ENCODE results near the gene ASTN2.

Gene ASTN2

DNA sequence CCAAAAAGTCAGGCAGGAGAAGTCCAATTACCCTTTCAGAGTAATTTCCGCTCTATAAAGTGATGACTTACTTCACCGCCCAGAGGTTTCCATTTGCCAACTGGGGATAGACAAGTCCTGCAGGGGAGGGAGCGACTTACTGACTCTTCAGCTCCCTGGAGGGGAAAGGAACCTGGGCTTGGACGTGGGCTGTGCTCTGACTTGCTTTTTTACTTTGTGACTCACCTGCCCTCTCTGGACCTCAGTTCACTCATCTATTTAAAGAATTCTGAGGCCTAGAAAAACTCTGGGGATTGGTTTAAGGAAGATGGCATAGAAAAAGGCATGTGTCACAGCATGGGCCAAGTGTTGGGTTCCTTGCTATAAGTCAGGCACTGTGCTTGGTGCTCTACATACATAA is 908.2 kb downstream of the ASTN2 start:
- no peak for DNase-seq (ENCODE audit: low read depth)
- TF ChIP-seq, protein P1, sequence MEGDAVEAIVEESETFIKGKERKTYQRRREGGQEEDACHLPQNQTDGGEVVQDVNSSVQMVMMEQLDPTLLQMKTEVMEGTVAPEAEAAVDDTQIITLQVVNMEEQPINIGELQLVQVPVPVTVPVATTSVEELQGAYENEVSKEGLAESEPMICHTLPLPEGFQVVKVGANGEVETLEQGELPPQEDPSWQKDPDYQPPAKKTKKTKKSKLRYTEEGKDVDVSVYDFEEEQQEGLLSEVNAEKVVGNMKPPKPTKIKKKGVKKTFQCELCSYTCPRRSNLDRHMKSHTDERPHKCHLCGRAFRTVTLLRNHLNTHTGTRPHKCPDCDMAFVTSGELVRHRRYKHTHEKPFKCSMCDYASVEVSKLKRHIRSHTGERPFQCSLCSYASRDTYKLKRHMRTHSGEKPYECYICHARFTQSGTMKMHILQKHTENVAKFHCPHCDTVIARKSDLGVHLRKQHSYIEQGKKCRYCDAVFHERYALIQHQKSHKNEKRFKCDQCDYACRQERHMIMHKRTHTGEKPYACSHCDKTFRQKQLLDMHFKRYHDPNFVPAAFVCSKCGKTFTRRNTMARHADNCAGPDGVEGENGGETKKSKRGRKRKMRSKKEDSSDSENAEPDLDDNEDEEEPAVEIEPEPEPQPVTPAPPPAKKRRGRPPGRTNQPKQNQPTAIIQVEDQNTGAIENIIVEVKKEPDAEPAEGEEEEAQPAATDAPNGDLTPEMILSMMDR (conservative IDR thresholded peaks at IDR 0.05; ENCODE audit: low read length) = no peak
- no peak overlapping the region for H3K4me3 ChIP-seq (ENCODE audit: low read length)

DNA sequence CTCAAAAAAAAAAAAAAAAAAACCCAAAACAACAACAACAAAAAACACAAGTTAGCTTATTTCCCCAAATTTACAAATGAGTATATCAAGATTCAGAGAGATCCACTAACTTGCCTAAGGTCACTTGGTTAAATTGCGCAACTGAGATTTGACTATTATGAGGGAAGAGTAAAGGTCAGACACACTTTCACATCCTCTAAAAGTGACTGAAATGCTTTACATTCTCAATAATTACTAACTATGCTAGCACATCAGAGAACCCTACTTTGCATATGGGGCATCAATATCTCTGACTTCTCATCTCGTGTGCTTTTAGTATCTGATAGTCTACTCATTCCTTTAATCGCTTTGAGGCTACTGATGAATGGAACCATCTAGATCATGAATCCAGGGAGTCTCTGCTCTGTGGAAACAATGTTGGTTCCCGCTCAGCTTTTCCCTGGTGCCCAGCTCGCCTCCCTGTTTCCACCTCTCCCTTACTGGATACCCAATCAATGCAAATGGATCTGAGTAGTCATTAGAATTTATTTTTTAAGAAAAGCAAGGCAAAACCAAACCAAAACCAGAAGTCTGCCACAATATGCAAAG is 909.9 kb downstream of the ASTN2 start:
- DNase-seq (ENCODE audit: low read depth) = no peak
- TF ChIP-seq, protein P1 (conservative IDR thresholded peaks at IDR 0.05; ENCODE audit: low read length) = no peak
- no peak overlapping the region for H3K4me3 ChIP-seq (ENCODE audit: low read length)

DNA sequence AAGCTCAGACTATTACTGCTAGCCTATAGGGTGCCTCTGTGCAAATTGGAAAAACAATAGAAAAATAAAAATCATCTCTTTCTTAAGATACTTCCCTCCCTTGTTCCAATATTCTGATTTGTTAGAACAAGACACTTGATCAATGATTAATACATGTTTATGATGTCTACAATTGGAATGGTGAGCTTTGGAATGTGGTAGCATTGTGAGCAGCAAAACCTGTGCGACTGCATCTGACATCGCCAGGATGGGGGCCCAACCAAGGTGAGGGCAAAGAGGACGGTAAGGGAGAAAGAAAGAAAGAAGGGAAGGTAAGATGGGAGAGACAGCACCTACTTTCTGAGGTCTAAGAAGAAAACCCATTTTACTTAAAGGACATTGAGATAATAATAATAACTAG is 910.8 kb downstream of the ASTN2 start:
- DNase-seq (ENCODE audit: low read depth) = no peak
- TF ChIP-seq, protein P1 (conservative IDR thresholded peaks at IDR 0.05; ENCODE audit: low read length) = no peak
- H3K4me3 ChIP-seq (ENCODE audit: low read length) = no peak overlapping the region

DNA sequence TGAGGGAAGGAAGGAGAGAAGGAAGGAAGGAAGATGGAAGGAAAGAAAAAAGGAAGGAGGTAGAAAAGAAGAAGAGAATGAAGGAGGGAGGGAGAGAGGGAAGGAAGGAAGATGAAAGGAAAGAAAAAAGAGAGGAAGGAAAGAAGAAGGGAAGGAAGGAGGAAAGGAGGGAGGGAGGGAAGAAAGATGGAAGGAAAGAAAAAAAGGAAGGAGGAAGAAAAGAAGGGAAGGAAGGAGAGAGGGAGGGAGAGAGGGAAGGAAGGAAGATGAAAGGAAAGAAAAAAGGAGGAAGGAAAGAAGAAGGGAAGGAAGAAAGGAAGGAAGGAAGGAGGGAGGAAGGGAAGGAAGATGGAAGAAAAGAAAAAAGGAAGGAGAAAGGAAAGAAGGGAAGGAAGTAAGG is 912.1 kb downstream of the ASTN2 start:
- no peak overlapping the region for H3K4me3 ChIP-seq (ENCODE audit: low read length)
- DNase-seq (ENCODE audit: low read depth) = no peak
- TF ChIP-seq, protein P1 (conservative IDR thresholded peaks at IDR 0.05; ENCODE audit: low read length) = no peak

DNA sequence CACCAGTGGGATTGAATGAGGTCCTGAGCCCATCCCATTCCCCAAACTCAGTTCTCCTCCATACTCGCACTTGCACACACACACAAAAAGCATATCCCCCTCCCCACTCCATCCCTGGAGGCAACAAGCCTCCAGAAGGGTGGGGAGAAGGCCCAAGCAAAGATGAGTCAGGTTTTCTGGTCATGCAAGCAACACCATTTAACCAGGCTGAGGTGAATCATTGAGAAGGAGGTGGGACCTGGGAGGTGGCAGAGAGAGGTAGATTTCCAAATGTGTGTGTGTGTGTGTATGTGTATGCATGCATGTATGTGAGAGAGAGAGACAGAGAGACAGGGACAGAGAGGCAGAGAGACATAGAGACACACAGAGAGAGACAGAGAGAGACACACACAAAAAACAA is 913.0 kb downstream of the ASTN2 start:
- TF ChIP-seq, protein P1 (conservative IDR thresholded peaks at IDR 0.05; ENCODE audit: low read length) = no peak
- no peak overlapping the region for H3K4me3 ChIP-seq (ENCODE audit: low read length)
- DNase-seq (ENCODE audit: low read depth) = peak; percentile 44

DNA sequence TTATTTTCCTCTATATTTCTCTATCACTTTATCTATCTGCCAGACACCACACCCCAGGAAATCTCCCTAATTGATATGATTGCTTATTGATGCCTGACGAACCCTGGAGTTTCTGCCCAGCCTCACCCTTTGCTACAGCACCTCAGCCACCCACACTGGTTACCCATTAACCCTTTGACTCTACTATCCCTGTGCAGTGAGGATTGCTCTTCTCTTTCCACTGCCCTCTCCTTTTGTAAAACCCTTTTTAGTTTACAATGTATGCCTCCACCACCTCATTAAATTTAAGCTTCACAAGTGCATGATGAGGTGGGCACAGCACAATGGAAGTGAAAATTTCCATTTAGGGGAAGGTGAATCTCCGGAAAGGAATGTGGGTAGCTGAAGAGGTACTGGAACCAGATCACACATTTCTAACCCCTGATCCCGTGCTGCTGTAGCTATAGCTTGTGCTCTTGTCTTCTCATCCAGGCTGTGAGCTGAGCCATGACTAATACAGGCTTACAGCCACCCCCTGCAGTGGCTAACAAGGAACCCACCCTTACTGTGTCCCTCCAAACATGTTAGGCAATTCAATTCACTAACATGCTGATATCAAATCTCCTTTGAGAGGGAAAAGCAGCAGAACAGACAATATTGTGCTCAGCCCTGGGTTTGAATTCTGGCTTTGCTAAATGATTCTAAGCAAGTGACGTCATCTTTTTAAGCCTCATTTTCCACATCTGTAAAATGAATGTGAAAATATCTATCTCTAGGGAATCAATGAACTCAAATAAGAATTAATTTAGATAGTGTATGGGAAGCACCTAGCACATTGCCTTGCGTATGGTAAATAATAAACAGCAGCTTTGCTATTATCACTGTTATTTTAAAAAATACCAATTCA is 914.6 kb downstream of the ASTN2 start:
- peak; percentile 64 for DNase-seq (ENCODE audit: low read depth)
- TF ChIP-seq, protein P1 (conservative IDR thresholded peaks at IDR 0.05; ENCODE audit: low read length) = no peak
- no peak overlapping the region for H3K4me3 ChIP-seq (ENCODE audit: low read length)

DNA sequence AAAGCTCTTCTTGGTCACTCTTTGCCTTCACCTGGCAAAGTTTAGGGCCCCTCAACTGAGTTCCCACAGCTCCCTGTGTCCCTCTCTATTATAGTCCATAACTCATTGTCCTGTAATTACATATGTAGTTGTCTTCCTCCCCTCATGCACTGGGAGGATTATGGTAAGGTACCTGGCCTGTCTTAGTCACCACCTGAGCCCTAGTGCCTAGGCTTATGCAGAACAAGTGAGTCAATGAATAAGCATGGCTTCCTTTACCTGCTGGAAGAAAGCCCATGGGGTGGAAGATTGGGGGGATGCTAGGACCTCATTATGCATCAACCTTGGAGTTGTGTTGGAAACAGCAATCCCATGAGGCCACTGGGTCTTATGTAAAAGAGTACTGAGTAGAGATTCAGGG is 915.4 kb downstream of the ASTN2 start:
- H3K4me3 ChIP-seq (ENCODE audit: low read length) = no peak overlapping the region
- TF ChIP-seq, protein P1 (conservative IDR thresholded peaks at IDR 0.05; ENCODE audit: low read length) = no peak
- no peak for DNase-seq (ENCODE audit: low read depth)

All from AG10803 (cell line).